RKO (cell line): ENCODE results near the gene MRPS23.
"Not testable (repeated sequence)": the region's sequence is repeated elsewhere in the genome, so short reads cannot be mapped to it uniquely, and the experiment has no call there.

Experiments used
- DNase-seq: peaks from one replicate; pipeline ENCODE4 v3.0.0-alpha.2; 2016; ENCODE audit warnings: low spot score

The MRPS23 gene

DNA sequence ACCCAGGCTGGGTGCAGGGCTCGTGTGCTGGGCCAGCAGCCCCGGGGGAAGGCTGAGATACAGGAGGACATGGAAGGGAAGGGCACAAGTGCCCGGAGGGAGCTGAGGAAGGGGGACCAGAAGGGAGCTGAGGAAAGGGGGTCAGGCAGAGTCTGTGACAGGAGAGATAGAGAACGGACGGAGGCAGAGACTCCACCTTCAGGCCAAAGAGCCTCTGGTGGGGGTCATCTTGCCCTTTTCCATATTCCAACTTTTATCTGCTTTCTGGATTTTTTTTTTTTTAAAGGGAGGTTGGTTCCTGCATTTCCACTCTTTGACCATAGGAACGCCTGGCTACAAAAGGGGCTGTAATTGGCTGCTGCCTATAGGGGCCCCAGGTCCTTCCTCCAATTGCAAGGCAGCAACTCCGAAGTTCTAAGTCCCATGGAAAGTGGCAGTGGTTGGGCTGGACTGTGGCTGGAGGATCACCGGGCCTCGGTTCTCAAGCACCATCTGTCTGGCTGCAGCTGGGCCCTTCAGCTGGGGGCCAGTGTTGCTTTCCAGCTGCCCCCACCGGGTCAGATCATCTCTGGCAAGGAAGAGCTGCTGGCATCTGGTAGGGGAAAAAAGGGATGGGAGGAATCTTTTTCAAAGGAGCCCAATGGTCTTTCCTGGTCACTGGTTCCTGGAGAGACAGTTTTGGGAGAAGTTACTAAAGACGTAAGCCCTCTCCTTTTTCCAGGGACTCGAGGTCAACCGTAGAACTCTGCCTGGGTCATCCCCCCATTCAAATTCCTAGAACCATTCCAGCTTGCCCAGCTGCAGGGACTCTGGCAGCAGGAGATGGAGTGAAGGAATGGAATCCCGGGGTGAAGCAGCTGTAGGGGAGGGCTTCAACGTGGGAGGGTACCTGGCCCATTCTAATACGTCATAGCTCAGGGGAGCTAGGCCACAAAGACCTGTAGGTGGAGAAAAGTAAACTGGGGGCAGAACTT lies 13.1 kb upstream of the MRPS23 start:
- DNase-seq: no peak

DNA sequence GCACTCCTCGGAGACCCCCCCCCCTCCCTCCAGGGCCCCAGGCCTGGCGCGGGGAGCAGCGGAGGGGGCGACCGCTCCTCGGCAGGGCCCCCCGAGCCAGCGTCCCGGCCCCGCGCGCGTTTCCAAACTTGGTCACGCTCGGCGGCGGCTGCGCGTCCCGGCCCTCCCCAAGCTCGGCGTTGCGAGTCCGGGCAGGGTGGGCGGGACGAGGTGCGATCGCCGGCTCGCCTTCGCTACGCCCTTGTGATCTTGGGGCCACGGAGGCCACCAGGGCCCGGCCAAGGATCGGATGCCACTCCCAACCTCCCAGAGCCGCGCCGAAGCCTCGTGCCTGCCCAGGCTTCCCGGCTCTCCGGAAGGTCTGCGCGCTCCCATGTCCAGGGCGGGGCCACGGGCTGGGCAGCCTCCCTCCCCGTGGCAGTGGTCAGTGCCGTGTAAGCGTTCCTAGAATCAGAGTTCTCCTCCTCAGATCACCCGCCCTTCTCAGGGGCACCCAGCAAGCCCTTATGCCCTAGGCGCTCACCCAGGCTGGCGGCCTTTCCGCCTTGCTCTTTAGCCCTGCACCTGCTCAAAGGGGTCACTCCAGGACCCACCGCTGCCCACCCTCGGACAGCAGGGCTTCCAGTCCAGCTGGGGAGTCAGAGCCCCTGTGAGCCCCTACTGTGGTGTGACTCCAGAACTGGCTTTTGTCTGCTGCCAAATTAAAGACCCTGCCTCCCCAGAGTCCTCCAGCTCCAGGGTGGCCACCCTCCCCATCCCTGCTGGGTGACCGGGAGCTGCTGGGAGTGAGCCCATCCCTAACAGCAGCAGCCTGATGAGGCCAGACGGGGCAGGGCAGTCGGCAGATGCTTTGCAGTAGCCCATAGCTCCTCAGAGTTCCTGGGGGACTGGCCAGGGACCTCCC lies 12.2 kb upstream of the MRPS23 start:
- DNase-seq: no peak

DNA sequence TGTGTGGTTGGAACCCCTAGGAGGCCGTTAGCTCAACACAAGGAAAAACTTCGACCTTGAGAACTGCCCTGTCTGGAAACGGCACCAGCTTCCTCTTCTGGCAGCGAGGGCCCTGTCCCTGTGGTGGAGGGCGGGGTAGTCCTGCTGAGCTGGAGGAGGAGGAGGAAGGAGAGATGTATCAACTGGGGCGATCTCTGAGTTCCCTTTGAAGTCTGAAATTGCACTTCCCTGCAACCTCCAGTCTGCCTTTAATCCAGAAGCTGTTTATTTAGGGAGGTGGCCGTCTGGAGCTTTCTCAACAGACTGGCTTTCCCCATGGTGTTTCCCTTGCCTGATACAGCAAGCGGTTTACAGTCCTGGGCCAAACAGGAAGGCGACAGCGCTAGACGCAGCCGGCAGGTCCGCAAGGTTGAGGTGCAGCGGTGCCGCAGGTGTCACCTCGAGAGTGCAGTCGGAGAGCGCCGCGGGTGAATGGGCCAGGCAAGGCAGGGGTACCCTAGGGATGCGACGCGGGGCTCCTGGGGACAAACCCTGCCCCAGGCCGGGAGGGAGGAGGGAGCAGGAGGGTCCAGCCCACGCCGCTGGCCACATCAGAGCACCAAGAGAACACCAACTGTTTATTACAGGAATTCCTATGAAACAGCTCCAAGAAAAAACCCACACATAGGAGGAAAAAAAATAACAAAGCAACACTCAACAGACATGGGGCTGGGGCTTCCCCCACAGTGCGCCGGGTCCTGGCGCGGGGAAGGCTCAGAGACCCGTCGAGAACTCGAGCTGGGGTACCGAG lies 11.4 kb upstream of the MRPS23 start:
- no peak for DNase-seq

DNA sequence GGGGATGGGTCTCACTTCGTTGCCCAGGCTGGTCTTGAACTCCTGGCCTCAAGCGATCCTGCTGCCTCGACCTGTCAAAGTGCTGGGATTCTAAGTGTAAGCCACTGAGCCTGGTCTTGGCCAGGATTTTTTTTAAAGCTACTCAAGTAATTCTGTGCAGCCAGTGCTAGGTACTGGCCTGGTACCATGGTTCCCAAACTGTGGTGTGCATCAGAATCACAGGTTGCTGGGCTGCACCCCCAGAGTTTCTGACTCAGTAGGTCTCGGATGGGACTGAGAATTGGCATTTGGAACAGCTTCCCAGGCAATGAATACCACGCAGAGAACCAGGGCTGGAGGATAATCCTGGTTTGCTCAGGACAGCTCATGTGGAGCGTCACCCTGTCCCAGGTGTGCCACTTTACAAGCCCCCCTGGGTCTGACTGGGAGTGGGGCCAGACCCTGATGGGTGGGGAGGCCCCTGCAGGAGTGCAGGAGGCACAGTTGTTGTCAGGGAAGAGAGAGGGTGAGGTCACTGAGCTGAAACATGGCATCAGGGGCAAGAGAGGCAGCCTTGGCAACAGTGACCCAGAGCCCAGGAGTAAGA lies 10.7 kb upstream of the MRPS23 start:
- DNase-seq: no peak

DNA sequence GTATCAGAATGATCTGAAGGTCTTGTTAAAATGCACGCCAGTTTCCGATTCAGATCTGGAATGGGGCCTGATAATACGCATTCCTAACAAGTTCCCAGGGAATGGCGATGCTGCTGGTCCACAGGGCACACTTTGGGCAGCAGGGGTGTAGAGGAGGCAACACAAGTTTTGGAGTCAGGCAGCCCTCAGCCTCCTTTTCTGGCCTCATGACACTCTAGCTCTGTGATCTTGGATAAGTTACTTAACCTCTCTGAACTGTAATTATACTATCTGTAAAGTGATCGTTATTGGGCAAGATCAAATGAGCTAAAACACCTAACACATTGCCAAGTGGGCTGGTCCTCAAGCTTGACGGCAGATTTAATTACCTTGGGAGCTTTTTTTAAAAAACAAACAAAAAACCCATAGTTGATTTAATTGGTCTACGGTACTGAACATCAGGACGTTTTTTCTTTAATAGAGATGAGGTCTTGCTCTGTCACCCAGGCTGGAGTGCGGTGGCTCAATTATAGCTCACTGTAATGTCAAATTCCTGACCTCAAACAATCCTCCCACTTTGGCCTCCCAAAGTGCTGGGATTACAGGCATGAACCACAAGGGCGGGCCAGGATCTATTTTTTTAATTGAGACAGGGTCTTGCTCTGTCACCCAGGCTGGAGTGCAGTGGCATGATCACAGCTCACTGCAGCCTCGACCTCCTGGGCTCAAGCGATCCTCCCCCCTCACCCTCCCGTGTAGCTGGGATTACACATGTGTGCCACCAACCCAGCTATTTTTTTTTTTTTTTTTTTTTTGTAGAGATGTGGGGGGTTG lies 10.0 kb upstream of the MRPS23 start:
- no peak for DNase-seq

DNA sequence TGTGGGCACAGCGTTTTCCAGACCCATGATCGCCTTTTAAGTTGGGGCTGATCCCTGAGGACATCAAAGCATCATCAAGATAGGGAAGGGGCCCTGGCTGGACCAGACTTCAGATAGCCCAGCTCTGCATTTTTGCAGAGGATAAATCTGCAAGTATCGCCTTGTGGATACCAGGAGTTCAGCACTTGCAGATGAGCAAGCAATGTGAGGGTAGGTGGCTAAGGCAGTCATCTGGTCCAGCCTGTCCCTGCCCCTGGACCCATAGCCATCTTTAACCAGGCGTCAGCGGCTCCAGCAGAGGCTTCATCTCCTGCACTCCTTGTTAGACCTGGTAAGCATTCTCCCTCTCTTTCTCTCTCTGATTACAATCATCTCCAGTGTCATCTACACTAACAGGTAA lies 9.0 kb upstream of the MRPS23 start:
- DNase-seq: no peak

DNA sequence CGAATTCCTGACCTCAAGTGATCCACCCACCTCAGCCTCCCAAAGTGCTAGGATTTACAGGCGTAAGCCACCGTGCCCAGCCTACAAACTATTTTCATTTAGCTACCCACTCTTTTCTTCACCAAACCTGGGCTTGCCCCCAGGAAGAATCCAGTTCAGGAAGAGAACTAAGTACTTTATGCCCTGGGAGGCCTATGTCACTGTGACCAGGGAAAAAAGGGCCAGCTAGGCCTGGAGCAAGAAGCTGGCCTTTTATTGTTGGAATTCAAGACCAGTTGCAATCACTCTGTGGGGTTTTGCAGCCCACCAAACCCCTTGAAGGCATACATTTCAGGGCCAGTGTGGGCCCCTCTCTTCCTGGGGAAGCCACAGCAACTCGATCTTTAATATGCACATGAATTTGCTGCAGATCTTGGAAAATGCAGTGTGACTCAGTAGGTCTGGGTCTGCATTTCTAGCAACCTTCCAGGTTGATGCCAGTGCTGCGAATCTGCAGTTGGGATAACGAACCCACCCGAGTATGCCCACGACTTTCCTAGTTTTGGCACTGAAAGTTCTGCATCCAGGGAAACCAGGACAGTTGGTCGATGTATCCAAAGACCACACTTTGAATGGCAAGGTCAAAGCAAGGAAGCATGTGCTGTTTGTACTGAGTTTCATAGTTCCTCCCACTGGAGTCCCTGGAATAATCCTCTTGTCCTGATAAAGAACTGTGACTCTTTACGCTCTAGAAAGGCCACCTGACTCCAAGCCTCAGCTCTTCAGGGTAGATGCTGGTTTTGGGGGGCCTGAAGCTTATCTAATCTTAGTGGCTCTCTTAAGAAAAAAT lies 7.2 kb upstream of the MRPS23 start:
- DNase-seq: no peak

DNA sequence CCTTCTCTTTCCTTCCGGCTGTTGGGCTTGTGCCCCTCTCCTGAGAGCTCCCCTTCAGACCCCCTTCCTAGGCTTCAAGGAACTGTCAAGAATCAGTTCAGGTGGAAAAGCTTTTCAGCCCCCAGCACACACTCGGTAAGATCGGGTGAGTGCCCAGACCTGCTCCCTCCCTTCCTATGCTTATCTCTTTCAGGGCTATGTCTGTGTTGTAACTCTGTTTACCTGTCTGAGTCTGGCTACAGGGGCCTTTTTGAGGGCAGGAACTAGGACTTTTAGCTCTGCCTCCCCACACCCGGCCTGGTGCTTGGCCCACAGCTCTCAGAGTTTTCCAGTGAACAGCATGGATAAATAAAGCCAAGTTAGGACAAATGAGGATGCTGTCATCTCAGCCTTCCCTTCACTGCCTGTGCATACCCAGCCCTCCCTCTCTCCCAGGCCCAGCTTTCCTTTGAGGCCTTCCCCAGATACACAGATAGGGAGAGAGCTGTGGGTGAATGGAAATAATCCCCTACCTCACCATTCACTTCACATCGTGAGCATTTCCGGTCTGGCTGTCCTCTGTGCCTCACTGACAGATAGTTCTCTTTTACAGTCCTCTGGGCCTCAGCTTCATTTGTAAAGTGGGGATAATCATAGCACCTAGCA lies 5.7 kb upstream of the MRPS23 start:
- no peak for DNase-seq

DNA sequence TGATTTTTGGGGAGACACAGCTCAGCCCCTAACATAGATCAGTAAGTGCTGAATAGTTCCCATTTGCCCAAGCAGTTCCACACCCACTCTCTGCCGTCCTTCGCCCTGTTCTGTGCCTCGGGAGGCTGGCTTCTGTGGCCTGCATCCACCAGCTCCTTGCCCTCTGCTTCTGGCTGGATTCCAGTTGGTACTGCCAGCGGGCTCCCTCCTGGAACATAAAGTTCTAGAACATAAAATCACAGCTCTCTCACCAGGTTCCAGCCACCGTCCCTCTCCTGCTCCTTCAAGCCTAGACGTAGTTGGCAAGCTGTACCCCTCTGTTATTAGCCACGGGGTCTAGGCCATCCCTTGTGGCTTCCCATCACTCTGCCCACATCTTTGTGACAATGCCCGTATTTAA lies 3.9 kb upstream of the MRPS23 start:
- DNase-seq: no peak

DNA sequence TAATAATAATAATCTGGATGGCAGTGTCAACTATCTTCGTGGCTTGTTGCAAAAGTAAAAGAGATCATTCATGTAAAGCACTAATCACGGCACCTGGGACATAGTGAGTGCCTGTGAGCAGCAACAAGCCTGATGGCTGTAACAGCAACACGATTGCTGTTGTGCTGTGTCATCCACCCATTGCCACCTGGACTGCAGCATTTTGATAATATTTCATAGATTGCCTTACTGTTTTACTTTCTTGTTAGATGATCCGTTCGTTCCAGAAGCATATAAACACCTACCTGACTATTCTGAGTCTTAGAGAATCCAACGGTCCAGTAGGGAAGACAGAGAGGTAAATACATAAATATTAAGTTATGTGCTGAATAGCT lies 3.1 kb upstream of the MRPS23 start:
- no peak for DNase-seq

DNA sequence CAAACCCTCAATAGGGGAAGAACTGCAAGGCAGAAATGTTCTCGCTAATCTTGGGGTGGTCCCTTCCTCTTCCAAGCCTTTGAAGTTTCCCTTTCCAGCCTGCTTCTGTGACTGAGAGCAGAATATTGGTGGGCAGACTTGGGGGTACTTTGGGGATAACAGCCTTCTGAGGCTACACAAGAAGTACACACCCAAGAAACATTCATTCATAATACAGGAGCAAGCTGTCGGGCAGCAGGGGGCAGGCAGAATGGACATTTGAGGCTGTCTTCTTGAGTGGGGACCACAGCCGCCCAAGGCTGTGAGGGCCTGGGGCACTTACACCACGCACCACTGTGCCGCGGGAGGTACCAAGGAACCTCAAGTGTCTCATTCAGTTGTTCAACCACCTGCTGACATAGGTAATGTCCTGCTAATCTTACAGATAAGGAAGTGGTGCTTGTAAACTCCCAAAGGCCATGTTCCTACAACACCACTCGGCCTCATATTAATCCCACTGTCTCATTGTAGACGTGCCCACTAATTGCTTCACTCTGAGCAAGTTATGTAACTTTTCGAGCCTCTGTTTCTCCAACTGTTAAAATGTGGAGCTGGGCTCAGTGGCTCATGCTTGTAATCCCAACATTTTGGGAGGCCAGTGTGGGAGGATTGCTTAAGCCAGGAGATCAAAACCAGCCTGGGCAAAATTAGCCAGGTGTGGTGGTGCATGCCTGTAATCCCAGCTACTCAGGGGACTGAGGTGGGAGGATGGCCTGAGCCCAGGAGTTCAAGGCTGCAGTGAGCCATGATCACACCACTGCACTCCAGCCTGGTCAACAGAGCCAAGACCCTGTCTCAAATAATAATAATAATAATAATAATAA lies 2.5 kb upstream of the MRPS23 start:
- DNase-seq: no peak

DNA sequence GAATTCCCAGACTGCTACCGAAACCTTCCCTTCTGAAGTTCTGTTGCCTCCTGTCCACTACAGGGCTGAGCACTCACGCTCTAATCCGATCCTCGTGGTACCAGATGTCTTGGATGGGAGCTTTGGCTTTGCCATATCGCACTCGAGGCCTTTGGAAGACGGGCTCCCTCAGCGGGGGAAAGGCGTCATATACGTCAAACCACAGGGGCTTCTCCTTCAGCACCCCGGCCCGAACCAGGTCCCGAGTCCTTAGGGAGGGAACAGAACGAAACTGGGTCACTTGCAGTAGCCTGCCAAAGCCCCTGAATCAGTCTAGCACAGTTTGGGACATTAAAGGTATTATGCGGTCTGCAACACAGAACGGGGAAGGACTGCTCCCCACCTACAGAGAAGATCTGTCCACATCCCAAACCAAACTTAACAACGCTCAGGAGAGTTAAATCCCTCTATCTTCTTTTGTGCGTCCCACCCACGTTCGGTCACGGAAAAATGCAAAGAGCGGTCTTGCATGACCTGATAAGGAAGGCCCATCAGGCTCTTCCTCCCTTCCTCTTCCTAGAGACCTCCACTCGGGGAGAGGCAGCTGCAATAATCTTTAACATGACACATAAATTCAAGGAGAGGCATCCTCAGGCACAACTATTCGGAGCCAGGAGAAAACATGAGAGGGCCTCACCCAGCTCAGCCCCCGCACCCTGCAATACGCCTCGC lies 526 bp downstream of the MRPS23 start:
- peak; percentile 8 for DNase-seq

DNA sequence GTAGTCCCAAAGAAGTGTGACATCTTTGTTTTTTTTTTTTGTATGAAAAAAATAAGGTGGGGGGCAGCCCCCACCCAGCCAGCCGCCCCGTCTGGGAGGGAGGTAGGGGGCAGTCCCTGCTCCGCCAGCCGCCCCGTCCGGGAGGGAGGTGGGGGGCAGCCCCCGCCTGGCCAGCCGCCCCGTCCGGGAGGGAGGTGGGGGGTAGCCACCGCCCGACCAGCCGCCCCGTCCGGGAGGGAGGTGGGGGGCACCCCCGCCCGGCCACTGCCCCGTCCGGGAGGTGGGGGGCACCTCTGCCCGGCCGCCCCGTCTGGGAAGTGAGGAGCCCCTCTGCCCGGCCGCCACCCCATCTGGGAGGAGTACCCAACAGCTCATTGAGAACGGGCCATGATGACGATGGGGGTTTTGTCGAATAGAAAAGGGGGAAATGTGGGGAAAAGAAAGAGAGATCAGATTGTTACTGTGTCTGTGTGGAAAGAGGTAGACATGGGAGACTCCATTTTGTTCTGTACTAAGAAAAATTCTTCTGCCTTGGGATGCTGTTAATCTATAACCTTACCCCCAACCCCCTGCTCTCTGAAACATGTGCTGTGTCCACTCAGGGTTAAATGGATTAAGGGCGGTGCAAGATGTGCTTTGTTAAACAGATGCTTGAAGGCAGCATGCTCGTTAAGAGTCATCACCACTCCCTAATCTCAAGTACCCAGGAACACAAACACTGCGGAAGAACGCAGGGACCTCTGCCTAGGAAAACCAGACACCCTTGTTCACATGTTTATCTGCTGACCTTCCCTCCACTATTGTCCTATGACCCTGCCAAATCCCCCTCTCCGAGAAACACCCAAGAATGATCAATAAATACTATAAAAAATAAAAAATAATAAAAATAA lies 3.5 kb downstream of the MRPS23 start:
- not testable (repeated sequence) for DNase-seq

DNA sequence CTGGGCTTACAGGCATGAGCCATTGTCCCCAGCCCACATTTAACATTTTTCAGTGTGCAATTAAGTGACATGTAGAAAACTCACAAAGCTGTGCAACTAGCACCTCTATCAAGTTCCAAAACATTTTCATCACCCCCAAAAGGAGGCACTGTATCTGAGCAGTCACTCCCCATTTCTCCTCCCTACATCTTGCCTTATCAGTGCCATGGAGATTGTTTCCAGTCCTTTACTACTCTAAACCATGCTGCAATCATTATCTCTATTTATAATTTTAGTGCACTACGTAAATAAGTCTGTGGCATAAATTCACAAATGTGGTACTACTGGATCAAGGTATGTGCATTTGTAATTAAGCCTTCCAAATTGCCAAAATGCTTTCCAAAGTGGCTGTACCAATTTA lies 7.6 kb downstream of the MRPS23 start:
- DNase-seq: no peak

DNA sequence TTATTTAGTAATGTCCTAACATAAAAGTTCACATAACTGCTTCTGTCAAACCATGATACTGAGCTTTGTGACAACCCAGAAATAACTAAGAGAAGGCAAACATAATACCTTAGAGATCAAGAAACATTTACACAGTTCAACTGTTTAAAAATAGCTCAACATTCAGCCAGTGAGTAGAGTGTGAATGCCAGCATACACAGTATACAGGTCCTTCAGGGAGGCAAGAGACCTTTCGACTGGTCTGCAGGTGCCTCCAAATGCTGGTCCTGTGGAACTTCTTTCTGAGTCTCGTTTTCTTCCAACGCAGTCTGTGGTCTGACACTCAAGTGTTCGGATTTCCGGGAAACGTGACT lies 10.3 kb downstream of the MRPS23 start:
- DNase-seq: no peak

DNA sequence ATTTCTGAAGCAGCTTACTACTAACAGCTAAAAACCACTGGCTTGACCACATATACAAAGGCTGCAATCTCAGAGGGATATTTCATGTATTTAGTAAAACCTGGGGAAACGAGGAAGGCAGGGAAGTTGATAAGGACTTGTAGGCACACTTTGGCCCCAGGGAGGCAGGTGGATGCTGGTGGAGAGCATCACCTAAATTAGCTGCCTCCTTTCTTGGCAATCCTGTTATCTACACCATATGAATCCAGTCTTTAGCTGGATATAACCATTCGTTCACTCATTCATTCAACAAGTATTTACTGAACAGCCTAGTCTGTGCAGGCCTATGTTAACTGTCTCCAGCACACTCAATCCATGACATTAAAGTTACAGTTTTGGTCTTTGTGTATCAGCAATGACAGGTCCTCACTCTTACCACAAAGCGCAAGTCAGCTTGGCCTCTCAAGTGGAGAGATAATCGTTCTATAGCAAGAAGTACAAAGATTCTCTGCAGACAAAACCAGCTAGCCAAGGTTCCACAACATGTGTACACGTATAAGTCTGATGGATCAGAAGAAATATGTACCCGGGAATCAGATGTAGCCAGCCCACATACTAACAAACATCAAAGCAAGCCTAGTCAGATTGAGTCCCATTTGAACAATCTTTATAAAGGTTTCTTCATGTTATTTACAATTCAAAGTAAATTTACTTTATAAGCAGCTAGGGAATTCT lies 10.8 kb downstream of the MRPS23 start:
- DNase-seq: no peak
